Testis (tissue), 2 donors: ENCODE results near the gene P3H2.
A peak's percentile ranks its signal among the peaks of the same experiment; 100 is the strongest.

Experiments used
- POLR2A ChIP-seq: fragments of 450-650 bp; IDR thresholded peaks from one replicate; pipeline ENCODE4 v1.6.1; 2017; ENCODE audit warnings: antibody characterized with exemption, mild to moderate bottlenecking, moderate library complexity
- TF ChIP-seq, protein P1 (sequence below), 3 experiments: fragments of 450-650 bp in 2 of 3; fragments of 200-600 bp in 1 of 3; sonication (generic) in 1 of 3; IDR thresholded peaks; one replicate each; pipeline ENCODE4 v1.5.1; 2016 to 2019; ENCODE audit warnings: antibody characterized with exemption in 3 of 3, mild to moderate bottlenecking in 2 of 3, moderate library complexity in 1 of 3

DNA sequence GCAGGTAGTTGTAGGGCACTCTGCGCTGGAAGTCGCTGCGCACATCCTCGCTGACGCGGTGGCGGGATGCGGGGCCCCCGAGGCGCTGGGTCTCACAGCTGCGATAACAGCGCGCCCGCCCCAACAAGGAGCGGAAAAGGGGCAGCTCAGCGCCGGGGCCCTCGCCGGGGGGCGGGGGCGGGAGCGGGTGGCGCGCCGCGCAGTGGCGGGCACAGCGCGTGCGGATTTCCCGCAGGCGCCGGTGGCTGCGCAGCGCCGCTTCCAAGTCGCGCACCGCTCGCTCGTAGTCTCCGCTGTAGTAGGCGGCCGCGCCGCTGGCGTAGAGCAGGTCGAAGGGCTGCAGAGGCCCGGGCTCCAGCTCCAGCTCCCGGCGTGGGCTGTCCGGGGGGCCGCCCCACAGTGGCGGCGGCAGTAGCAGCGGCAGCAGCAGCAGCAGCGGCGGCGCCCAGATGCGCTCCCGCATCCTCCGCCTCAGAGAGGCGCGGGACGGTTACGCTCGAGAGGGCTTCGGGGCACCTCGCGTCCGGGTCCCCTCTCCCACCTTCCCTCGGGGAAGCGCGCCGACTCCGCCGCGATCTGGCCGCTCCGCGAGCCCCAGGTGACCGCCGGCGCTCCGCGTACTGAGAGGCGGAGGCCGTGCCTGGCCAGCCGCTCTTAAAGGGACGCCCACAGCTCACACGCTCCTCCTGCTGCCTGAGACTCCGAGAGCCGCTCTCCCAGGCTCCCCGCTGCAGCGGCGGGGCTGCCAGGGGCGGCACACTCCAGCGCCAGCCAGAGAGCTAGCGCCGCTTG lies at the start of gene P3H2:
- TF ChIP-seq, protein P1, sequence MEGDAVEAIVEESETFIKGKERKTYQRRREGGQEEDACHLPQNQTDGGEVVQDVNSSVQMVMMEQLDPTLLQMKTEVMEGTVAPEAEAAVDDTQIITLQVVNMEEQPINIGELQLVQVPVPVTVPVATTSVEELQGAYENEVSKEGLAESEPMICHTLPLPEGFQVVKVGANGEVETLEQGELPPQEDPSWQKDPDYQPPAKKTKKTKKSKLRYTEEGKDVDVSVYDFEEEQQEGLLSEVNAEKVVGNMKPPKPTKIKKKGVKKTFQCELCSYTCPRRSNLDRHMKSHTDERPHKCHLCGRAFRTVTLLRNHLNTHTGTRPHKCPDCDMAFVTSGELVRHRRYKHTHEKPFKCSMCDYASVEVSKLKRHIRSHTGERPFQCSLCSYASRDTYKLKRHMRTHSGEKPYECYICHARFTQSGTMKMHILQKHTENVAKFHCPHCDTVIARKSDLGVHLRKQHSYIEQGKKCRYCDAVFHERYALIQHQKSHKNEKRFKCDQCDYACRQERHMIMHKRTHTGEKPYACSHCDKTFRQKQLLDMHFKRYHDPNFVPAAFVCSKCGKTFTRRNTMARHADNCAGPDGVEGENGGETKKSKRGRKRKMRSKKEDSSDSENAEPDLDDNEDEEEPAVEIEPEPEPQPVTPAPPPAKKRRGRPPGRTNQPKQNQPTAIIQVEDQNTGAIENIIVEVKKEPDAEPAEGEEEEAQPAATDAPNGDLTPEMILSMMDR (IDR thresholded peaks at IDR 0.05), result peak in 2 of 3 experiments; percentile 26 to 37
- TF ChIP-seq POLR2A, result no peak
